ENCODE data around the gene PPA2.

Gene PPA2

Small RNA genes within 50 kb of the gene (small RNA-seq; reads per million reads assigned to genes)
- 0 to 0.09 reads per million in 2 experiments for gene RNU6-553P

All from SK-N-DZ (cell line).